GM12878 (cell line): Measurements from ENCODE around the gene KIAA0930. TPM values are rescaled to one million over a fixed set of nuclear protein-coding genes. Genes with fewer than 3 reads are reported as not detected.

Source experiments
- ATAC-seq: fragments of 200-7000 bp; cut with Tn5 transposase; 3 replicates; pipeline ENCODE4 v1.9.1; 2020; ENCODE audit warnings: mild to moderate bottlenecking, moderate library complexity
- BruUV-seq: library from RNA; stranded (reverse); fragments of 400-500 nt; replicated peaks from 2 replicates; lab custom pipeline; 2021; lab: Mats Ljungman, UMichigan
- CTCF ChIA-PET: fragments of 300-600 bp; sonication (Branson Sonifier 250); formaldehyde crosslinking; extraction: SDS; loops from one replicate; lab custom pipeline; 2021; ENCODE audit warnings: inconsistent platforms; lab: Yijun Ruan, JAX
- POLR2A ChIA-PET: fragments of 350-600 bp; formaldehyde crosslinking; extraction: SDS; loops from one replicate; lab custom pipeline; 2021; ENCODE audit warnings: inconsistent platforms; lab: Charles Lee
- RAD21 ChIA-PET: fragments of 300-600 bp; sonication (Branson Sonifier 250); formaldehyde crosslinking; loops from one replicate; lab custom pipeline; 2023; ENCODE audit warnings: antibody characterized with exemption; ENCODE audit not compliant: unreplicated experiment; lab: Charles Lee
- SMC1A ChIA-PET: fragments of 300-600 bp; sonication (Branson Sonifier 250); formaldehyde crosslinking; loops from one replicate; lab custom pipeline; 2023; ENCODE audit not compliant: unreplicated experiment, uncharacterized antibody; lab: Charles Lee
- DNase-seq: peaks from one replicate; pipeline ENCODE4 v3.0.0-alpha.2; 2011; ENCODE audit warnings: low read depth, low spot score
- FAIRE-seq: peaks from 3 replicates; lab custom pipeline; 2011; peaks lifted over from hg19 to GRCh38; lab: Jason Lieb, UNC
- H2AFZ ChIP-seq: 2 replicates; pipeline ENCODE4 v1.6.0; 2011; ENCODE audit warnings: low read depth, low read length, control low read depth; ENCODE audit not compliant: control insufficient read depth
- H3K27ac ChIP-seq: 2 replicates; pipeline ENCODE4 v1.5.1; 2011; ENCODE audit warnings: control low read depth; ENCODE audit not compliant: control insufficient read depth, insufficient read depth
- H3K27me3 ChIP-seq, 2 experiments: replicated peaks in 1 of 2; 2 replicates each; pipeline versions ENCODE4 v1.6.0 to v1.6.1; 2011; ENCODE audit warnings: low read length in 1 of 2; ENCODE audit not compliant: control insufficient read depth in 2 of 2, insufficient read depth in 2 of 2
- H3K36me3 ChIP-seq, 2 experiments: 2 replicates each; pipeline ENCODE4 v1.5.1; 2011; ENCODE audit warnings: low read length in 1 of 2; ENCODE audit not compliant: control insufficient read depth in 2 of 2, insufficient read depth in 2 of 2
- H3K4me1 ChIP-seq: 2 replicates; pipeline ENCODE4 v1.6.1; 2011; ENCODE audit warnings: mild to moderate bottlenecking, low read length, moderate library complexity, mixed read lengths; ENCODE audit not compliant: control insufficient read depth, insufficient read depth
- H3K4me2 ChIP-seq: 2 replicates; pipeline ENCODE4 v1.6.0; 2011; ENCODE audit warnings: control low read depth; ENCODE audit not compliant: control insufficient read depth, insufficient read depth
- H3K4me3 ChIP-seq: fragments of 200-600 bp; sonication (generic); 2 replicates; pipeline ENCODE4 v1.5.1; 2016
- H3K79me2 ChIP-seq: 2 replicates; pipeline ENCODE4 v1.6.0; 2011; ENCODE audit warnings: low read length; ENCODE audit not compliant: control insufficient read depth, insufficient read depth
- H3K9ac ChIP-seq: 2 replicates; pipeline ENCODE4 v1.8.0; 2011; ENCODE audit warnings: low read length, control low read depth, mixed read lengths; ENCODE audit not compliant: control insufficient read depth, insufficient read depth
- H3K9me3 ChIP-seq: replicated peaks from 3 replicates; pipeline ENCODE4 v1.5.1; 2011; ENCODE audit warnings: mild to moderate bottlenecking, low read length; ENCODE audit not compliant: control insufficient read depth, insufficient read depth
- H4K20me1 ChIP-seq: 2 replicates; pipeline ENCODE4 v1.6.0; 2011; ENCODE audit not compliant: control insufficient read depth, insufficient read depth
- CBX3 ChIP-seq: fragments of 200-600 bp; sonication (generic); IDR thresholded peaks from 2 replicates; pipeline ENCODE4 v1.6.1; 2016; ENCODE audit warnings: low read depth, borderline replicate concordance
- CUX1 ChIP-seq: IDR thresholded peaks from 2 replicates; pipeline ENCODE4 v1.6.1; 2012; ENCODE audit warnings: improper control_type of control experiment, low read depth, low read length; ENCODE audit not compliant: insufficient replicate concordance
- GATAD2B ChIP-seq: fragments of 450-650 bp; conservative IDR thresholded peaks from 2 replicates; pipeline ENCODE4 v1.6.1; 2017; ENCODE audit warnings: low read depth, mild to moderate bottlenecking, moderate library complexity
- IRF3 ChIP-seq: fragments of 450-650 bp; IDR thresholded peaks from 2 replicates; pipeline ENCODE4 v1.6.1; 2014; ENCODE audit warnings: mild to moderate bottlenecking
- TCF3 ChIP-seq: IDR thresholded peaks from 2 replicates; pipeline ENCODE4 v1.6.1; 2012; ENCODE audit warnings: low read depth, mild to moderate bottlenecking, low read length, borderline replicate concordance; ENCODE audit not compliant: insufficient read depth
- USF2 ChIP-seq: IDR thresholded peaks from 2 replicates; pipeline ENCODE4 v1.6.1; 2011; ENCODE audit warnings: low read depth, low read length, improper control_type of control experiment, borderline replicate concordance
- WRNIP1 ChIP-seq: IDR thresholded peaks from 2 replicates; pipeline ENCODE4 v1.6.1; 2011; ENCODE audit warnings: low read depth, low read length, improper control_type of control experiment, borderline replicate concordance
- WGBS: methylation state at CpG from one replicate; pipeline ENCODE4 v1.1.6; 2016; ENCODE audit warnings: low lambda C conversion rate; ENCODE audit not compliant: insufficient replicate concordance, insufficient coverage; ENCODE audit errors: missing lambda C conversion rate; 5-methylcytosine and 5-hydroxymethylcytosine counted together
- in situ Hi-C: fragments of 300-500 bp; cut with MboI; formaldehyde crosslinking; loops from 9 replicates; pipeline ENCODE4 v1.14.3; 2018; ENCODE audit warnings: mixed read lengths
- intact Hi-C: fragments of 100-400 bp; cut with micrococcal nuclease; formaldehyde crosslinking; loops from one replicate; pipeline ENCODE4 v1.14.2; 2022; ENCODE audit not compliant: unreplicated experiment
- polyA plus RNA-seq, 11 experiments: library from polyadenylated mRNA; depleted of rRNA in 4 of 11; unstranded in 6 of 11; stranded (reverse) in 5 of 11; fragments of >200 nt; fragmentation: Nextera tagmentation in 4 of 11; fragmentation: Illumina TruSeq in 1 of 11; extraction: Ambion mirVana in 4 of 11; extraction: Trizol in 1 of 11; gene quantifications; 1 replicate in 1 of 11; 2 replicates in 10 of 11; pipeline versions ENCODE4 v1.2.1 to v1.2.3, GENCODE V29; 2011 to 2016; ENCODE audit warnings: inconsistent platforms in 2 of 11, missing spikeins in 2 of 11, low read depth in 1 of 11
- total RNA-seq, 4 experiments: library from RNA; depleted of rRNA in 3 of 4; stranded (reverse); fragments of >200 nt in 3 of 4; fragmentation: Illumina TruSeq in 1 of 4; extraction: Trizol in 1 of 4; gene quantifications; 2 replicates each; pipeline versions ENCODE4 v1.2.1 to v1.2.3, GENCODE V29; 2013 to 2021

KIAA0930 gene
- total and polyA plus RNA-seq, 10 of the 15 experiments (the other 5 are each of a cell fraction or from before 2014, with no cell fraction given): 3.6 to 125 (median 46.3) TPM

- 74% methylated on average over 16 of the region's 16 CpGs for WGBS
- no peak overlapping the region for H2AFZ ChIP-seq
- H3K4me3 ChIP-seq: no peak overlapping the region
- ChIA-PET RAD21 (no interaction called here), CTCF (no interaction called here), SMC1A (no interaction called here), POLR2A (interaction anchor here (1.1 kb wide), 1 partner anchor 22 kb away, joined by 3 read pairs; the partner anchor contains the start of gene NUP50)
- no peak for DNase-seq
- H3K27ac ChIP-seq: no peak overlapping the region
- TF ChIP-seq GATAD2B (no peak), TCF3 (no peak), CUX1 (no peak), USF2 (no peak), CBX3 (no peak), WRNIP1 (no peak), IRF3 (no peak)
- H3K27me3 ChIP-seq: no peaks in the 10 kb centered on the region
- H3K36me3 ChIP-seq: peaks cover 7 to 45% of the 10 kb centered on the region in 2 experiments
- H3K9ac ChIP-seq: no peak overlapping the region
- in situ Hi-C loops: no loop called here
- ATAC-seq: no peak
- H4K20me1 ChIP-seq: no peaks in the 10 kb centered on the region
- intact Hi-C loops: no loop called here
- H3K4me2 ChIP-seq: no peak overlapping the region
- peaks cover 1% of the 10 kb centered on the region; the same call in 1 of the 2 replicates for H3K79me2 ChIP-seq
- BruUV-seq: no TSS peak
- no peaks in the 10 kb centered on the region for H3K4me1 ChIP-seq
- no peak for FAIRE-seq
- no peaks in the 10 kb centered on the region for H3K9me3 ChIP-seq
These were observed 54.8 kb downstream of the KIAA0930 start for GRCh38 chr22:45185718-45186514.
